Calu3 (cell line): ENCODE data around the gene YIF1B. TPM values are rescaled to one million over a fixed set of nuclear protein-coding genes. Genes with fewer than 3 reads are reported as not detected.

Experiments
- BruUV-seq: library from RNA; stranded (reverse); fragments of 400-500 nt; replicated peaks from 2 replicates; lab custom pipeline; 2021; lab: Mats Ljungman, UMichigan
- CTCF ChIA-PET: fragments of 300-600 bp; sonication (Branson Sonifier 250); formaldehyde crosslinking; loops from one replicate; lab custom pipeline; 2022; ENCODE audit warnings: antibody characterized with exemption; lab: Charles Lee
- DNase-seq: peaks from one replicate; pipeline ENCODE4 v3.0.0; 2022
- H3K27ac Mint-ChIP-seq: one replicate; pipeline ENCODE4 v1.8.0; 2022; ENCODE audit warnings: mixed read lengths; ENCODE audit not compliant: unreplicated experiment
- H3K27me3 Mint-ChIP-seq: one replicate; pipeline ENCODE4 v1.8.0; 2022; ENCODE audit warnings: mixed read lengths; ENCODE audit not compliant: unreplicated experiment
- H3K36me3 Mint-ChIP-seq: one replicate; pipeline ENCODE4 v1.8.0; 2022; ENCODE audit warnings: mild to moderate bottlenecking, moderate library complexity, mixed read lengths; ENCODE audit not compliant: insufficient read depth, unreplicated experiment
- H3K4me1 Mint-ChIP-seq: one replicate; pipeline ENCODE4 v1.8.0; 2022; ENCODE audit warnings: mild to moderate bottlenecking, low read depth, mixed read lengths; ENCODE audit not compliant: unreplicated experiment
- H3K4me3 Mint-ChIP-seq: one replicate; pipeline ENCODE4 v1.8.0; 2022; ENCODE audit warnings: mild to moderate bottlenecking, low read depth, moderate library complexity, mixed read lengths; ENCODE audit not compliant: unreplicated experiment
- H3K9me3 Mint-ChIP-seq: one replicate; pipeline ENCODE4 v1.8.0; 2022; ENCODE audit warnings: low read depth, mixed read lengths; ENCODE audit not compliant: unreplicated experiment
- intact Hi-C: fragments of 100-400 bp; cut with micrococcal nuclease; formaldehyde crosslinking; loops from one replicate; pipeline ENCODE4 v1.10.0; 2022; ENCODE audit not compliant: unreplicated experiment
- total RNA-seq: library from RNA; stranded (reverse); gene quantifications from 2 replicates; pipeline ENCODE4 v1.2.3, GENCODE V29; 2022
- TF ChIP-seq, protein P1 (sequence below): fragments of 200-600 bp; IDR thresholded peaks from one replicate; pipeline ENCODE4 v1.8.0; 2022; ENCODE audit warnings: antibody characterized with exemption; ENCODE audit not compliant: unreplicated experiment

YIF1B gene
- total RNA-seq, 1 experiment from 2014 or later = 45.4 TPM

DNA sequence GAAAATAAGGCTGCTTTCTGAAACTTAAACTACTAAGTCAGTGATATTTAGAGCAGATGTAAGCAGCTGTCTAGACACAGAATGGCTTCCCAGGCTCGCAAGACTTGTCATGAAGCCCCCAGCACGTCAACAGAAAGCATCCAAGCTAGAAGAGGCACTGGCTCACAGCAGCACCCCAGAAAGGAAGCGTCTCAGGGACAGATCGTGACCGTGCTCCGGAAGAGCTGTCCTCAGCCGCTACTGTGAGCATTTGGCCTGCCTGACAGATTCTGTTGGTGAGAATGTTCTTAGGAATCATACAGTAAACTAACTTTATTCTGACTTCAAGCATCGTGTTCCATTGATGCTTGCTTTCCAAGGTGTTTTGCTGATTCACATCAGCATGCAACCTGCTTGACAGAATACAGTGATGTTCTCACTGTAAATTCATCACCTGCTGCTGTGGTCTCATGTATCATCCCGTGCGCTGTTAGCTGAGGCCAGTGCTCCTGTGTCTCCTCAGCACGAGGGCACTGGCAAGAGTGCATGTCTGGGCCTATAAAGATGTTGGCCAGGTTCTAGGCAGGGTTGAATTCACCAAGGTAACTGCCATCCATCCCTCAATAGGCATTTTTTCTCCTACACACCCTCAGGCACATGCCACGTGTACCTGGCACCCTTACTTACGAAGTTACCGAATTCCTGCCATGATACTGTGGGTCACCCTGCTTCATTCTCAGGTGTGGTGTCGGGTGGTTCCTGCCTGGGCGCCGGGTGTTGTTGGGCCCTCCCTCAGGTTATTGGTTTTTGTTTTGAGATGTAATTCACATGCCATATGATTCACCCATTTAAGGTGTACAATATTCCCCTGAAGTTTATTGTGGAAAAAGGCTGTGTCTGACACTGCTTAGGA is 35.5 kb downstream of the YIF1B start:
- intact Hi-C loops = no loop called here
- no TSS peak for BruUV-seq
- Mint-ChIP-seq H3K9me3 (no peaks in the 10 kb centered on the region), H3K4me1 (peaks cover 45% of the 10 kb centered on the region), H3K27me3 (no peaks in the 10 kb centered on the region), H3K27ac (no peak overlapping the region), H3K4me3 (no peak overlapping the region), H3K36me3 (peaks cover 88% of the 10 kb centered on the region)
- CTCF ChIA-PET = interaction anchor here (0.5 to 1.6 kb wide), 4 partner anchors 11 to 177 kb away, joined by 3 to 5 read pairs (median 3); partner anchors contain the start of gene SPINT2
- no peak for DNase-seq
- TF ChIP-seq, protein P1, sequence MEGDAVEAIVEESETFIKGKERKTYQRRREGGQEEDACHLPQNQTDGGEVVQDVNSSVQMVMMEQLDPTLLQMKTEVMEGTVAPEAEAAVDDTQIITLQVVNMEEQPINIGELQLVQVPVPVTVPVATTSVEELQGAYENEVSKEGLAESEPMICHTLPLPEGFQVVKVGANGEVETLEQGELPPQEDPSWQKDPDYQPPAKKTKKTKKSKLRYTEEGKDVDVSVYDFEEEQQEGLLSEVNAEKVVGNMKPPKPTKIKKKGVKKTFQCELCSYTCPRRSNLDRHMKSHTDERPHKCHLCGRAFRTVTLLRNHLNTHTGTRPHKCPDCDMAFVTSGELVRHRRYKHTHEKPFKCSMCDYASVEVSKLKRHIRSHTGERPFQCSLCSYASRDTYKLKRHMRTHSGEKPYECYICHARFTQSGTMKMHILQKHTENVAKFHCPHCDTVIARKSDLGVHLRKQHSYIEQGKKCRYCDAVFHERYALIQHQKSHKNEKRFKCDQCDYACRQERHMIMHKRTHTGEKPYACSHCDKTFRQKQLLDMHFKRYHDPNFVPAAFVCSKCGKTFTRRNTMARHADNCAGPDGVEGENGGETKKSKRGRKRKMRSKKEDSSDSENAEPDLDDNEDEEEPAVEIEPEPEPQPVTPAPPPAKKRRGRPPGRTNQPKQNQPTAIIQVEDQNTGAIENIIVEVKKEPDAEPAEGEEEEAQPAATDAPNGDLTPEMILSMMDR = no peak

DNA sequence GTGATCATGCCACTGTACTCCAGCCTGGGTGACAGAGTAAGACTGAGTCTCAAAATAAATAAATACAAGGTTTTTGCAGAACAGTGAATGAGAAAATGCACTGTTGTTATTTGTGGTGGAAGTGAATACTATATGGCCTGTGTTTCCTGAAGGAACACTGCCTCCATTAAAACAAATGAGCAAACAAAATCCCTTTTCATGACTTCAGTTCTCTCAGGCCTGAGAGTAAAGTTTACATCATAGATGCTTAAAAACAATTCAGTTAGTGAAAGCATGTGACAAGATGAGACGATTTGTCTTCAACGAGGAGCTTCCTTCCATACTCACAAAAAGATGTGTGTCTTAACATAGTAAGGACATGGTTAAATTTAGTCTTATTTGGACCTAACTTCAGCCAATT is 37.0 kb downstream of the YIF1B start:
- Mint-ChIP-seq H3K4me3 (no peak overlapping the region), H3K36me3 (peaks cover 84% of the 10 kb centered on the region), H3K27me3 (no peaks in the 10 kb centered on the region), H3K27ac (no peak overlapping the region), H3K4me1 (peaks cover 56% of the 10 kb centered on the region), H3K9me3 (no peaks in the 10 kb centered on the region)
- BruUV-seq = no TSS peak
- CTCF ChIA-PET = no interaction called here
- intact Hi-C loops = no loop called here
- no peak for DNase-seq
- TF ChIP-seq, protein P1 = no peak

DNA sequence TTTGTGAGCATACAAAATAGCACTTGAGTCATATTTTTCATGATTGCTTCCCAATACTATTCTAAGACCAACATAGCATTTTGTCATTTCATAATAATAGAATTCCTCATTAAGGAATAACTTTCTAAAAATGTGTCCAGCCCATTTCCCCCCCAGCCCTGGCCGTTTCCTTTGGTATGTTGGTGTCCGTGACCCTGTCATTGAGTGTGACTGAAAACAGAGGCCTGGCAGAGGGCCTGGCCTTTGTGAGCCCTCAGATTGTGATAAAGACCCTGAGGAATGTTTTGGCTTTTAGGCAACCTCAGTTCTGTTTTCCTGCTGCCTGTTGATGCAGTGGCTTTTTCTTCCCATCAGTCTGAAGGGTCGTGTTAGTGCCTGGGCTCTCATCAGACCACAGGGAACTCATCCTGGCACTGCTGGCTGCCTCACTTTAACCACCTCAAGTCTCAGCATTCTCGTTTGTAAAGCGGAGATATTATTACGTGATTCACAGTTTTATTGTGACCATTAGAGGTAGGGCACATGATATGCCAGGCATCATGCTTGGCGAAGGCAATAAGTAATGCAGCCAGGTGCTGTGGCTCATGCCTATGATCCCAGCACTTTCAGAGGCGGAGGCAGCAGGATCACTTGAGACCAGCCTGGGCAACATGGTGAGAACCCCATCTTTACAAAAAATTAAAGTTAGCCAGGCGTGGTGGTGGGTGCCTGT is 37.6 kb downstream of the YIF1B start:
- Mint-ChIP-seq H3K27me3 (no peaks in the 10 kb centered on the region), H3K27ac (peak overlapping the region; percentile 54), H3K4me3 (peak overlapping the region; percentile 26), H3K4me1 (peaks cover 62% of the 10 kb centered on the region), H3K36me3 (peaks cover 84% of the 10 kb centered on the region), H3K9me3 (no peaks in the 10 kb centered on the region)
- CTCF ChIA-PET = interaction anchor here (0.5 to 1.7 kb wide), 4 partner anchors 11 to 96 kb away, joined by 3 to 16 read pairs (median 3); partner anchors contain the start of genes PSMD8 and SPINT2
- no TSS peak for BruUV-seq
- TF ChIP-seq, protein P1 = no peak
- intact Hi-C loops = no loop called here
- no peak for DNase-seq

DNA sequence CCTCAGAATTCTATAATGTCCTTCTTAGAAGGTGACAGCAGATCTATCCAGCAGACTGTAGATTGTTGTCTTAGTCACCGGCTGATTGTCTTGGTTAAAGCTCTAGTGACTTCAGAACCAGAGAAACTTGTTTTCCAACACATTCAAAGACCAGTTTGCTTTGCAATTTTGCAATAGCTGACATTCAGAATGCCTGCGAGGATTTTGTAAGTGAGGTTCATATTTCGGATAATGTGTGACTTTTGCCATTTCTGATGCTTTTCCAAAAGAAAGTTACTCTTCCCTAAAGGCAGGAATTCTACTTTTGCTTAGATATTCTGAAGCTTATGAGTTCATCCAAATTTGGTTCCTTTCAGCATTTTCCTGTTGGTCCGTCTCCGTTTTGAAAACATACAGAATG is 38.2 kb downstream of the YIF1B start:
- CTCF ChIA-PET = interaction anchor here (0.5 to 1.7 kb wide), 7 partner anchors 10 to 97 kb away, joined by 3 to 16 read pairs (median 3); partner anchors contain the start of genes C19orf33, PSMD8 and SPINT2
- Mint-ChIP-seq H3K4me1 (peaks cover 66% of the 10 kb centered on the region), H3K9me3 (no peaks in the 10 kb centered on the region), H3K27ac (peak overlapping the region; percentile 54), H3K36me3 (peaks cover 80% of the 10 kb centered on the region), H3K27me3 (no peaks in the 10 kb centered on the region), H3K4me3 (no peak overlapping the region)
- peak; percentile 29 for DNase-seq
- BruUV-seq = no TSS peak
- intact Hi-C loops = no loop called here
- TF ChIP-seq, protein P1 = no peak
